Loucy (cell line): ENCODE measurements around the gene RNF11.

Experiments
- H2AFZ ChIP-seq: fragments of 200-600 bp; sonication (generic); 2 replicates; pipeline ENCODE4 v1.6.0; 2016; ENCODE audit warnings: antibody characterized with exemption, mild to moderate bottlenecking, low read length, moderate library complexity
- H3F3A ChIP-seq: fragments of 200-600 bp; 2 replicates; pipeline ENCODE4 v1.6.0; 2016; ENCODE audit warnings: antibody characterized with exemption, low read depth, mild to moderate bottlenecking
- H3K27me3 ChIP-seq: fragments of 200-600 bp; sonication (generic); 2 replicates; pipeline ENCODE4 v1.6.1; 2014; ENCODE audit warnings: low read length, mild to moderate bottlenecking; ENCODE audit not compliant: insufficient read depth, poor library complexity, severe bottlenecking
- H3K36me3 ChIP-seq: fragments of 200-600 bp; sonication (generic); 2 replicates; pipeline ENCODE4 v1.6.1; 2016; ENCODE audit warnings: low read length; ENCODE audit not compliant: insufficient read depth
- H3K4me1 ChIP-seq: fragments of 200-600 bp; sonication (generic); 2 replicates; pipeline ENCODE4 v1.5.1; 2014; ENCODE audit warnings: low read length, mild to moderate bottlenecking; ENCODE audit not compliant: insufficient read depth, poor library complexity, severe bottlenecking
- H3K4me2 ChIP-seq: fragments of 200-600 bp; sonication (generic); 2 replicates; pipeline ENCODE4 v1.6.0; 2014; ENCODE audit warnings: antibody characterized with exemption, low read length, low read depth, mild to moderate bottlenecking; ENCODE audit not compliant: poor library complexity, severe bottlenecking
- H3K4me3 ChIP-seq: fragments of 200-600 bp; sonication (generic); 2 replicates; pipeline ENCODE4 v1.5.1; 2014; ENCODE audit warnings: low read length, mild to moderate bottlenecking, mixed read lengths; ENCODE audit not compliant: poor library complexity, severe bottlenecking
- H3K79me2 ChIP-seq: fragments of 200-600 bp; sonication (generic); 2 replicates; pipeline ENCODE4 v1.6.1; 2014; ENCODE audit warnings: low read length; ENCODE audit not compliant: insufficient read depth
- H3K9ac ChIP-seq: fragments of 200-600 bp; sonication (generic); 2 replicates; pipeline ENCODE4 v1.6.0; 2014; ENCODE audit warnings: mild to moderate bottlenecking, low read depth, low read length, moderate library complexity; ENCODE audit not compliant: poor library complexity, severe bottlenecking
- H3K9me2 ChIP-seq: fragments of 200-600 bp; sonication (generic); replicated peaks from 2 replicates; pipeline ENCODE4 v1.6.1; 2016; ENCODE audit warnings: low read depth, low read length, mixed read lengths
- H3K9me3 ChIP-seq: fragments of 200-600 bp; sonication (generic); 2 replicates; pipeline ENCODE4 v1.6.1; 2014; ENCODE audit warnings: mild to moderate bottlenecking, antibody characterized with exemption, low read length, low read depth; ENCODE audit not compliant: insufficient read depth
- H4K20me1 ChIP-seq: fragments of 200-600 bp; sonication (generic); 2 replicates; pipeline ENCODE4 v1.6.0; 2014; ENCODE audit warnings: antibody characterized with exemption, low read length, mild to moderate bottlenecking; ENCODE audit not compliant: insufficient read depth, poor library complexity, severe bottlenecking
- CTCF ChIP-seq: fragments of 200-600 bp; sonication (generic); conservative IDR thresholded peaks from 2 replicates; pipeline ENCODE4 v1.5.1; 2014; ENCODE audit warnings: mild to moderate bottlenecking, antibody characterized with exemption, low read length
- EZH2phosphoT487 ChIP-seq: fragments of 200-600 bp; IDR thresholded peaks from 2 replicates; pipeline ENCODE4 v1.6.1; 2018; ENCODE audit warnings: antibody characterized with exemption, mild to moderate bottlenecking, moderate library complexity, borderline replicate concordance

The RNF11 gene

GRCh38 chr1:51266181-51266580 is 30.1 kb downstream of the RNF11 start:
- Histone ChIP-seq H3K4me3 (no peak overlapping the region), H3K4me2 (peak overlapping the region; percentile 4), H3K9me2 (no peaks in the 10 kb centered on the region), H3K9me3 (no peaks in the 10 kb centered on the region), H2AFZ (no peak overlapping the region), H3K4me1 (peaks cover 31% of the 10 kb centered on the region), H3K27me3 (no peaks in the 10 kb centered on the region), H3F3A (0 out of 2 replicates have a peak, but pooled peaks cover 2% of the 10 kb centered on the region), H3K36me3 (peaks cover 19% of the 10 kb centered on the region; the same call in 1 of the 2 replicates), H4K20me1 (peaks cover 26% of the 10 kb centered on the region), H3K79me2 (peaks cover 84% of the 10 kb centered on the region), H3K9ac (no peak overlapping the region)
- TF ChIP-seq CTCF = no peak
- no peak for TF ChIP-seq EZH2phosphoT487

- Histone ChIP-seq H4K20me1 (peaks cover 26% of the 10 kb centered on the region), H3K27me3 (no peaks in the 10 kb centered on the region), H3K9me3 (no peaks in the 10 kb centered on the region), H3K4me2 (no peak overlapping the region), H3K9ac (no peak overlapping the region), H3F3A (0 out of 2 replicates have a peak, but pooled peaks cover 2% of the 10 kb centered on the region), H3K4me1 (peaks cover 31% of the 10 kb centered on the region), H3K4me3 (no peak overlapping the region), H3K36me3 (peaks cover 25% of the 10 kb centered on the region; the same call in 1 of the 2 replicates), H3K9me2 (no peaks in the 10 kb centered on the region), H3K79me2 (peaks cover 77% of the 10 kb centered on the region), H2AFZ (no peak overlapping the region)
- no peak for TF ChIP-seq EZH2phosphoT487
- no peak for TF ChIP-seq CTCF
Observed at GRCh38 chr1:51266791-51267190, 30.7 kb downstream of the RNF11 start.

- H3K4me1 ChIP-seq = peaks cover 31% of the 10 kb centered on the region
- TF ChIP-seq CTCF (no peak), EZH2phosphoT487 (no peak)
- H3K4me3 ChIP-seq = peak overlapping the region; percentile 31
- 0 out of 2 replicates have a peak, but pooled peaks cover 2% of the 10 kb centered on the region for H3F3A ChIP-seq
- no peaks in the 10 kb centered on the region for H3K27me3 ChIP-seq
- no peaks in the 10 kb centered on the region for H3K9me3 ChIP-seq
- no peaks in the 10 kb centered on the region for H3K9me2 ChIP-seq
- no peak overlapping the region for H2AFZ ChIP-seq
- H3K79me2 ChIP-seq = peaks cover 59% of the 10 kb centered on the region
- H3K4me2 ChIP-seq = peak overlapping the region; percentile 59
- H4K20me1 ChIP-seq = peaks cover 26% of the 10 kb centered on the region
- peaks cover 37% of the 10 kb centered on the region; the same call in 1 of the 2 replicates for H3K36me3 ChIP-seq
- peak overlapping the region; percentile 18 for H3K9ac ChIP-seq
Observed at GRCh38 chr1:51268634-51269033, 32.6 kb downstream of the RNF11 start.
